Neural cell (in vitro differentiated cells): ENCODE measurements around the gene ADGRA1.

Experiments used
- EZH2 ChIP-seq: fragments of 200-600, 300-800 bp; shearing (Covaris generic), sonication (generic); IDR thresholded peaks from 2 replicates; pipeline ENCODE4 v1.6.1; 2014; ENCODE audit warnings: antibody characterized with exemption, low read length, borderline replicate concordance, mild to moderate bottlenecking; ENCODE audit not compliant: insufficient read depth, poor library complexity, severe bottlenecking
- POLR2AphosphoS5 ChIP-seq: IDR thresholded peaks from 2 replicates; pipeline ENCODE4 v1.6.1; 2012
- RAD21 ChIP-seq: fragments of 450-650 bp; conservative IDR thresholded peaks from 2 replicates; pipeline ENCODE4 v1.6.1; 2014; ENCODE audit warnings: antibody characterized with exemption, mild to moderate bottlenecking, moderate library complexity
- REST ChIP-seq: IDR thresholded peaks from 2 replicates; pipeline ENCODE4 v1.6.1; 2012; ENCODE audit warnings: borderline replicate concordance
- TF ChIP-seq, protein P1 (sequence below): fragments of 450-650 bp; IDR thresholded peaks from 2 replicates; pipeline ENCODE4 v1.5.1; 2014; ENCODE audit warnings: antibody characterized with exemption, mild to moderate bottlenecking, moderate library complexity; ENCODE audit not compliant: poor library complexity, severe bottlenecking

DNA sequence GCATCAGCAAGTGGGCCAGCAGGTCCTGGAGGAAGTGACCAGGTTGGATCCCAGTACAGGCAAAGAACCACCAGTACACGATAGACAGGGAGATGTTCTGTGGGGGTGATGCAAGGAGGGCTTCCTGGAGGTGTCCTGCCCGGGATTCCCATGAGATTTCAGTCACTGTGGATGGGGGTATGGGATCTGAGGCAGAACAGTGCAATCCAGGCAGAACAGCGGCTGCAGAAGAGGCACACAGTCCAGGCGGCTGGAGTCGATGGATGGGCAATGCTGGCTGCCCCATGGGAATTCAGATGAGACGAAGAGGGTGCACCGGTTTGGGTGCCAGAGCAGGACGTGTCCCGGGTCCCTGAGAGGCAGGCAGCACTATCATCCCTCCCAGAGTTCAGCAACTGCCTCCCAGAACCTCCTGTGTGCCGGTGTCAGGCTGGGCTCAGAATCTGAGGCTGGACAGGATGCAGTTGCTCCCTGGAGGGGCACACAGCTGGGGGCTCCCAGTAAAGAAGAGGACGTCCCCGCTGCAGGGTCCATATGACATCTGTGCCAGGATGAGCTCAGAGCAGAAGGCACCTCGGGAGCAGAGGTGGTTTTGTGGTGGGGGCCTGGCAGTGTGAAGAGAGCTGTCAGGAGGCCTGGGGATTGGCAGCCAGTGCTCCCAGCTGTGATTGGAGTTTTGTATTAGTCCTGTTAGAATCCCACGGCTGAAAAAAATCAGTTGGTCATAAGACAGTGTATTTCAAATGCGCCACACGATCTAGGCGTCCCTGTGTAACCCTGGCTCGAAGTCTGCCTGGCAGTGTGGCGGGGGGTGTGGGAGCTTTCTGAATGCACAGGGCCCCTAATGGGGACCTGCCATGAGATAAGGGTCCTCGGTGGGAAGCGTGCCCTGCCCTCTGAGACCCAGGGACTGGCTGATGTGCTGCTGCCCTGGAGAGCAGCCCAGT is 75.5 kb downstream of the ADGRA1 start:
- TF ChIP-seq REST, result no peak
- TF ChIP-seq RAD21, result no peak
- TF ChIP-seq, protein P1, sequence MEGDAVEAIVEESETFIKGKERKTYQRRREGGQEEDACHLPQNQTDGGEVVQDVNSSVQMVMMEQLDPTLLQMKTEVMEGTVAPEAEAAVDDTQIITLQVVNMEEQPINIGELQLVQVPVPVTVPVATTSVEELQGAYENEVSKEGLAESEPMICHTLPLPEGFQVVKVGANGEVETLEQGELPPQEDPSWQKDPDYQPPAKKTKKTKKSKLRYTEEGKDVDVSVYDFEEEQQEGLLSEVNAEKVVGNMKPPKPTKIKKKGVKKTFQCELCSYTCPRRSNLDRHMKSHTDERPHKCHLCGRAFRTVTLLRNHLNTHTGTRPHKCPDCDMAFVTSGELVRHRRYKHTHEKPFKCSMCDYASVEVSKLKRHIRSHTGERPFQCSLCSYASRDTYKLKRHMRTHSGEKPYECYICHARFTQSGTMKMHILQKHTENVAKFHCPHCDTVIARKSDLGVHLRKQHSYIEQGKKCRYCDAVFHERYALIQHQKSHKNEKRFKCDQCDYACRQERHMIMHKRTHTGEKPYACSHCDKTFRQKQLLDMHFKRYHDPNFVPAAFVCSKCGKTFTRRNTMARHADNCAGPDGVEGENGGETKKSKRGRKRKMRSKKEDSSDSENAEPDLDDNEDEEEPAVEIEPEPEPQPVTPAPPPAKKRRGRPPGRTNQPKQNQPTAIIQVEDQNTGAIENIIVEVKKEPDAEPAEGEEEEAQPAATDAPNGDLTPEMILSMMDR, result no peak
- TF ChIP-seq POLR2AphosphoS5, result no peak
- no peak for TF ChIP-seq EZH2
